Posterior vena cava (tissue), 2 donors: ENCODE results near the gene SEMA4G. TPM values are rescaled to one million over a fixed set of nuclear protein-coding genes. Genes with fewer than 3 reads are reported as not detected.

Experiments used
- DNase-seq: peaks from one replicate; pipeline ENCODE4 v3.0.0-alpha.2; 2020; ENCODE audit warnings: low spot score
- intact Hi-C, 2 donors: fragments of 100-400 bp; cut with DNase I; formaldehyde crosslinking; loops; one replicate each; pipeline versions ENCODE4 v1.14.1 to v1.14.2; 2022 to 2023
- total RNA-seq, 2 donors: library from RNA; stranded (reverse); fragmentation: NEBNext Ultra II Directional; extraction: Animal tissue kit (Norgen Biotek cat#: 25700); gene quantifications; one replicate each; pipeline ENCODE4 v1.2.1, GENCODE V29; 2021
- donor health status: DM: yes; HTN: yes; CAD: no.
- donor health status: DM: yes; HTN: yes; CAD: no.

Gene SEMA4G
- total RNA-seq, 2 donors from 2014 or later, result 1.1 to 1.6 TPM

GRCh38 chr10:101000127-101000914 is 31.0 kb downstream of the SEMA4G start:
- intact Hi-C loops, result no loop called here
- peak; percentile 82 for DNase-seq

DNA sequence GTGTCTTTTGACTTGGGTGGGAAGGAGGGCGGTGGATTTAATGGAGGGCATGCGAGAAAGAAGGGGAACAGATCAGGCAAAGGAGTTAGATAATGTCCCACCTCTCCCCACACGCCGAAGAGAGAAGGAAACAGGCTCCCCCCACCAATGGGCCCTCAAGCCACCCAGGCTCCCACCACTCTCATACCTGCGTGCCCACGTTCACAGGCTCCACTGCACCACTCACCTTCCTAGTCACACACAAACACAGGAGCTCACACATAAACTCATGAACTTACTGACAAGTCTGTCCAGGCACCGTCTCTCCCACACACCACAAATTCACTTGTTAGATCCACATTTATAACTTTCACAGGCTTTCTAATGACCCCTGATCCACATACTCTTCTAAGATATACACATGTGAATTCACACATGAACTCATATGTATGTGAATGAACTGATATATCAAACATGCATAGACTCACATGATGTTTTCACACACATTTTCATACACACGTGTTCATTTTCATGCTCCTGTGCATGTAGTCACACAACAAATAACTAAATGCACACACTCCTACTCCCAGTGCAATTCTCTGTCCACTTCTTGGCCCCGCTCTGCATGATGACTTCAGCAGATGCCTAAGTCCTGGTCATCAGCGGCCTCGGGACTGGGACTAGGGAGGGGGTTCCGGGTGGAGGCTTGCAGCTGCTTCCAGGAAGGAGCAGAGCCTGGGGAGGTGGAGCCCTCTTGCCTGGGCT is 31.8 kb downstream of the SEMA4G start:
- intact Hi-C loops, result no loop called here
- DNase-seq, result peak; percentile 97

DNA sequence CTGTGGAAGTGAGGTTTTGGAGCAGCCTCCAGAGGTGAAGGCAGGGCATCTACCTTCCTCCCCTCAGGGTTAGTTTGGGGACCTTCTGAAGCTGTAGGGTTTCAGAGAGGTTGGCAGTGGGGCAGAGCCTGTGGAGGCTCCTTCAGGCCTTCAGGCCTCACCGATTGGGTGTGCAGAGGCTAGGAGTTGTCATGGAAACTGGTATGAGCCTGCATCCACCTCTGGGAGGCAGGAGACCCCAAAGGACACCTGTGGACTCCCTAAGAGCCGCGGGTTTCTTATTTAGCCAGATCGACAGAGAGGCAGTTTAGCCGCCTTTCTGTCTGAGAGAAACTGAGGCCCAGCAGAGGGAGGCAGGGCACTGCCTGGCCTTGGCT is 32.3 kb downstream of the SEMA4G start:
- no peak for DNase-seq
- intact Hi-C loops, result no loop called here

DNA sequence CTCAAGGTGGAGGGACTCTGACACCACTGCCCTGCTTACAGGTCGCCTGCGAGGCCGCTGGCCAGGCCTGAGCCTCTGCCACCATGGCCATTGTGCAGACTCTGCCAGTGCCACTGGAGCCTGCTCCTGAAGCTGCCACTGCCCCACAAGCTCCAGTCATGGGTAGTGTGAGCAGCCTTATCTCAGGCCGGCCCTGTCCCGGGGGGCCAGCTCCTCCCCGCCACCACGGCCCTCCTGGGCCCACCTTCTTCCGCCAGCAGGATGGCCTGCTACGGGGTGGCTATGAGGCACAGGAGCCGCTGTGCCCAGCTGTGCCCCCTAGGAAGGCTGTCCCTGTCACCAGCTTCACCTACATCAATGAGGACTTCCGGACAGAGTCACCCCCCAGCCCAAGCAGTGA is 33.2 kb downstream of the SEMA4G start:
- no peak for DNase-seq
- intact Hi-C loops, result no loop called here

DNA sequence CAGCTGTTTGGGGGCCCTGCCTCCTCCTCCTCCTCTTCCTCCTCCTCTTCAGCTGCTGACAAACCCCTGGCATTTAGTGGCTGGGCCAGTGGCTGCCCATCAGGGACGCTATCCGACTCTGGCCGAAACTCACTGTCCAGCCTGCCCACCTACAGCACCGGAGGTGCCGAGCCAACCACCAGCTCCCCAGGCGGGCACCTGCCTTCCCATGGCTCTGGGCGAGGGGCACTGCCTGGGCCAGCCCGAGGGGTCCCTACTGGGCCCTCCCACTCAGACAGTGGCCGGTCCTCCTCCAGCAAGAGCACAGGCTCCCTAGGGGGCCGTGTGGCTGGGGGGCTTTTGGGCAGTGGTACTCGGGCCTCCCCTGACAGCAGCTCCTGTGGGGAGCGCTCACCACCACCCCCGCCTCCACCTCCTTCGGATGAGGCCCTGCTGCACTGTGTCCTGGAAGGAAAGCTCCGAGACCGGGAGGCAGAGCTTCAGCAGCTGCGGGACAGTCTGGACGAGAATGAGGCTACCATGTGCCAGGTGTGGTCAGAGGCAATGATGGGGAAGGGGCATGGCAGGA is 34.4 kb downstream of the SEMA4G start:
- intact Hi-C loops, result no loop called here

GRCh38 chr10:101005361-101005760 is 36.1 kb downstream of the SEMA4G start:
- intact Hi-C loops, result no loop called here
- no peak for DNase-seq

More for the DNA sequence above, 34.4 kb downstream of the SEMA4G start:
- DNase-seq, result no peak

GRCh38 chr10:101005869-101006567 is 36.7 kb downstream of the SEMA4G start:
- no peak for DNase-seq
- intact Hi-C loops, result no loop called here

- DNase-seq, result no peak
- intact Hi-C loops, result no loop called here
Measured at GRCh38 chr10:101006593-101007098, 37.3 kb downstream of the SEMA4G start.

DNA sequence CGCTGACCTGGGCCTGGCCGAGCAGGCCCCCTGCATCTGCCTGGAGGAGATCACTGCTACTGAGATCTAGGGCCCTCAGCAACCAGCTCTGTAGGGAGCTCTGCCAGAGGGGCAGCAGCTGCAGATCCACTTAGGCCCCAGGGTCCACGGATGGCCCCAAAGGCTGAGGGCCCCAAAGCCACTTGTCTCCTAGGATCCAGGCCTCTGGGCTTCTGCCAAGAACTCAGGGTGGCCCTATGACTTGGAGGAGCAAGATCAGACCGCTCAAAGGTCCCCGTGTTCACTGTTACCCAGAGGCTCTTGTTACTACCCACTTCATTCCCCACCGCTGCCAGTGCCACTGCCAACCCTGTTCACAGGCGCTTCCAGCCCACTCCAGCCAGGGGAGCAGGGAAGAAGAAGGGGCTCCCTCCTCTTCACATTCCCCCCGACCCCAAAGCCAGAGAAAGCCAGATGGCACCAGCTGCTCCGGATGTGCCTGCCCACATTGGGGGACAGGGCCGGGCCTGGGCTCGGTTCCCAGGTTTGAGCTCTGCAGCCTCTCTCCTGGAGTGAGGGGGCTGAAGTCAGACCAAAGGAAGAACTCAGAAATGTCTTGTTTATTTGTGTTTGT is 37.9 kb downstream of the SEMA4G start:
- DNase-seq, result no peak
- intact Hi-C loops, result no loop called here

- intact Hi-C loops, result no loop called here
- no peak for DNase-seq
Measured at GRCh38 chr10:101007915-101008822, 38.9 kb downstream of the SEMA4G start.

- intact Hi-C loops, result no loop called here
- no peak for DNase-seq
Measured at GRCh38 chr10:101008823-101009423, 39.6 kb downstream of the SEMA4G start.

- intact Hi-C loops, result no loop called here
- no peak for DNase-seq
Measured at GRCh38 chr10:101010329-101010728, 41.0 kb downstream of the SEMA4G start.

DNA sequence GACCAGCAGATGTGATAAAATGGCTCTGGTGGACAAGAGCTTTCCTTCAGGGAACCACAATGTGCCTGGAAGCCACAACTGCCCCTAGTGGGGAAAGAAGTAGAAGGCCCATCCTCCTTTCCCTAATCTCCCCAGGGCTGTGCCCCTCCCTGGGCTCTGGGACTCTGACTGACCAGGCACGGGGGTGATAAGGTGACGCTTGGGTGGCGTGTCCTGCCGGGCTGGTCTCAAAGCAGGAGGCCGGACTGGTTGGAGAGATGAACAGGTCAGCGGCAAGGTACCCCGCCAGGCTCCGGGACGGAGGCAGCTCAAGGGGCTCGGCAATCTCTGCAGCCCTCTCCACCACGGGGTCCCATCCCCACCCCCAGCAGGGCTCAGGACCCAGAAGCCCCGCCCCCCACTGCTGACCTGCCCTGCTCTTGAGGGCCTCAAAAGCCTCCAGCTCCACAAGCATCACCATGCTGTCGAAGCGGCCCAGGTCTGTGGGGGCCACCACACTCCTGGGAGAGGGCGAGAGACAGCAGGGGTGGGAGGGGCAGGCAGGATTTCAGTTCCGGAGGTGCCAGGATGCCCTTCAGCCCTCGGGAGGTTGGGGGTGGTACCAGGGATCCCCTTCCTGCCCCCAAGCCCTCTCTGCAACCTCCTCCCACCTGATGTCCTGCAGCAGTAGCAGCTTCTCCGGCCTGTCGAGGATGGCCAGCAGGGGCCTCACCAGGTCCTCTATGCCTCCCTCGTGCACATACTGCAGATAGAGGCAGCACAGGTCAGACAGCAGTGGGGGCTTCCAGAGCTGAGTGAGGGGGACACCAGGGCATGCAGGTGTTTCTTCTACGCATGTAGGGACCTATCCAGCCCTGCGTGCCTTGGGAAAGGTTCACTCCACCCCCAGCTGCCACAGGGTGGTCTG is 42.5 kb downstream of the SEMA4G start:
- no peak for DNase-seq
- intact Hi-C loops, result loop anchor here in 1 of 2 donors (2.0 kb wide), 1 partner anchor 13 kb away; the partner anchor contains the start of gene LZTS2

DNA sequence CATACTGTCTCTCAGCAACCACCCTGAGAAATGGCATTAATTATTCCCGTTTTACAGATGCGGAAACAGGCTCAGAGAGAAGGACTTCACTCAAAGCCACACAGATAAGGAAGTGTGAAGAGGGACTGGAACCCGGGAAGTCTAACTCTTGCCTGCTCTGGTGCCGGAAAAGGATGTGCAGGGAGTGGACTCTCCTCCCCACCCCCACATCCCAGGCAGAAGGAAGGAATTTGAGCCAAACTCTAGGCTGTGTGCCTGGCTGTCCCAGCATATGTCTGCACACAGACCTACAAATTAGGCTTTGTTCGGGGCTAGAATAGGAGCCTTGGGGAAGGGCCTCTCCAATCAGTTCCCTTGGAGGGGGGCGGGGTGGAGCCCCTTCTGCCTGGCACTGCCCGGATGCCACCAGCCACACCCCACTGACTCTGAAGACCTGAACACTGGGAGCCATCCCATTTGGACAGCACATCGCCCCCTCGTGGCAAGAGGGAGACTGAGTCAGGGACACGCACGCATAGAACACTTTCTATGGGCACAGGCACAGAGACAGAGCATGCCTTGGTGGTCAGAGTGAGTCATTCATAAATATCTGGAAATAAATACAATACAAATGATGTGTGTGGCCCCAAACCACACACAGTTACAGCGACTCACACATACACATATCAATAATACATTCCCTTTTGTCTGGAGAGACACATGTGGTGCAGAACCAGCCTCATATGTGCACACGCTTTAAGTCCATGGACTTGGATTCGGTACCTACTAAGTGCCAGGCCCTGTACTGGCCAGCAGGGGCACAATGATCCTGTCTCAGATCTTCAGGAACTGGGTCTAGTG is 43.4 kb downstream of the SEMA4G start:
- DNase-seq, result peak; percentile 96
- intact Hi-C loops, result loop anchor here in 1 of 2 donors (2.0 kb wide), 1 partner anchor 14 kb away; the partner anchor contains the start of gene LZTS2

DNA sequence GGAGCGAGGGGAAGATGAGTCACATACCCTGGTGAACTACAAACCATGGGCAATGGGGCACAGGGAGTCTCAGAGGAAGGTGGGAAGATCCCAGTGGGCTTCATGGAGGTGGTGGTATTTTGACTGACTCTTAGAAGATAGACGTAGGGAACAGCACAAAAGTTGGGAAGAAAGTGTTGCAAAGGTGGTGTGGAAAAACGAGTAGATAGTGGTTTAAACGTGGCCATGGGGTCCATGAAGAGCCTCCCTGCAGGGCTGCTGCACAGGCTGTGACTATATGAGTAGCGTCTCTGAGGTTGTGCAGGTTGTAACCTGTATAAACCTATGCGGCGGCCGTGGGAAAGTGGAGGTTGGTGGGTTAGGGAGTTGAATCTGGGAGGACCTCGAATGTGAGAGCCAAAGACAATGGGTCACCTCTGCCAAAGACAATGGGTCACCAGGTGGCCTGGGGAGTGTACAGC is 44.1 kb downstream of the SEMA4G start:
- intact Hi-C loops, result loop anchor here in 1 of 2 donors (2.0 kb wide), 1 partner anchor 15 kb away; the partner anchor contains the start of gene LZTS2
- DNase-seq, result no peak
